Measurements from ENCODE around the gene PHETA1.

DNA sequence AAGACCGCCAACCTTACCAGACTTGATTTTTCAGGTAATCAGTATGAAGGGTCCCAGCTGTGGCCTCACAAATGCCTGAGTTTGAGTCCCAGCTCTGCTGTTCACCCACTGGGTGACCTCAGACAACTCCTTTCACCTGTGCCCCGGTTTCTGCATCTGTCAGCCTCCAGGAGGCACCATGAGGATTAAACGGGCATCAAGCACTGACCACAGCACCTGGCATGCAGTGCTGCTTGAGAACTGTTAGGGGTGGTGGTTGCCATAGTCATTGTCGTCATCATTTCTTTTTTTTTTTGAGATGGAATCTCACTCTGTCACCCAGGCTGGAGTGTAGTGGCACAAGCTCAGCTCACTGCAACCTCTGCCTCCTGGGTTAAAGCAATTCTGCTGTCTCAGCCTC is 57.9 kb downstream of the PHETA1 start:
- TF ChIP-seq, protein P1, sequence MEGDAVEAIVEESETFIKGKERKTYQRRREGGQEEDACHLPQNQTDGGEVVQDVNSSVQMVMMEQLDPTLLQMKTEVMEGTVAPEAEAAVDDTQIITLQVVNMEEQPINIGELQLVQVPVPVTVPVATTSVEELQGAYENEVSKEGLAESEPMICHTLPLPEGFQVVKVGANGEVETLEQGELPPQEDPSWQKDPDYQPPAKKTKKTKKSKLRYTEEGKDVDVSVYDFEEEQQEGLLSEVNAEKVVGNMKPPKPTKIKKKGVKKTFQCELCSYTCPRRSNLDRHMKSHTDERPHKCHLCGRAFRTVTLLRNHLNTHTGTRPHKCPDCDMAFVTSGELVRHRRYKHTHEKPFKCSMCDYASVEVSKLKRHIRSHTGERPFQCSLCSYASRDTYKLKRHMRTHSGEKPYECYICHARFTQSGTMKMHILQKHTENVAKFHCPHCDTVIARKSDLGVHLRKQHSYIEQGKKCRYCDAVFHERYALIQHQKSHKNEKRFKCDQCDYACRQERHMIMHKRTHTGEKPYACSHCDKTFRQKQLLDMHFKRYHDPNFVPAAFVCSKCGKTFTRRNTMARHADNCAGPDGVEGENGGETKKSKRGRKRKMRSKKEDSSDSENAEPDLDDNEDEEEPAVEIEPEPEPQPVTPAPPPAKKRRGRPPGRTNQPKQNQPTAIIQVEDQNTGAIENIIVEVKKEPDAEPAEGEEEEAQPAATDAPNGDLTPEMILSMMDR (IDR thresholded peaks at IDR 0.05; ENCODE audit: insufficient read depth, low read depth, low read length), result no peak
- no peak for TF ChIP-seq EZH2 (IDR thresholded peaks at IDR 0.05; ENCODE audit: insufficient read depth, low read length)
